Activated T-cell treated with anti-CD3 and anti-CD28 coated beads, Interleukin-2, amount 50 U/mL, for 4 hours (primary cell): ENCODE data around the gene CCDC27. TPM values are rescaled to one million over a fixed set of nuclear protein-coding genes. Genes with fewer than 3 reads are reported as not detected.

ENCODE experiments used
- ATAC-seq, 2 donors: fragments of 200-7000 bp; cut with Tn5 transposase; one replicate each; pipeline ENCODE4 v1.10.0; 2021
- DNase-seq: peaks from one replicate; pipeline ENCODE4 v3.0.0-alpha.2; 2020
- H3K27me3 Mint-ChIP-seq: one replicate; pipeline ENCODE4 v1.8.0; 2021; ENCODE audit warnings: low read depth, mixed read lengths
- H3K36me3 Mint-ChIP-seq: one replicate; pipeline ENCODE4 v1.8.0; 2022; ENCODE audit warnings: mixed read lengths; ENCODE audit not compliant: insufficient read depth
- H3K4me1 Mint-ChIP-seq: one replicate; pipeline ENCODE4 v1.8.0; 2021; ENCODE audit warnings: low read depth, mixed read lengths
- H3K4me3 Mint-ChIP-seq: one replicate; pipeline ENCODE4 v1.8.0; 2021; ENCODE audit warnings: mild to moderate bottlenecking, moderate library complexity, mixed read lengths
- H3K9me3 Mint-ChIP-seq: one replicate; pipeline ENCODE4 v1.8.0; 2021; ENCODE audit warnings: mixed read lengths
- total RNA-seq, 3 donors: library from RNA; stranded (reverse); gene quantifications; one replicate each; pipeline ENCODE4 v1.2.1, GENCODE V29; 2021

CCDC27 gene
- total RNA-seq, 3 donors from 2014 or later = not detected

GRCh38 chr1:3729594-3730542, 22.4 kb upstream of the CCDC27 start:
- H3K36me3 Mint-ChIP-seq = no peaks in the 10 kb centered on the region
- H3K4me3 Mint-ChIP-seq = no peak overlapping the region
- no peaks in the 10 kb centered on the region for H3K9me3 Mint-ChIP-seq
- peaks cover 12% of the 10 kb centered on the region for H3K27me3 Mint-ChIP-seq
- ATAC-seq = no peak
- DNase-seq = no peak
- H3K4me1 Mint-ChIP-seq = no peaks in the 10 kb centered on the region

- H3K9me3 Mint-ChIP-seq = no peaks in the 10 kb centered on the region
- H3K4me3 Mint-ChIP-seq = no peak overlapping the region
- ATAC-seq = no peak
Measured at GRCh38 chr1:3730543-3731247, 21.6 kb upstream of the CCDC27 start.

GRCh38 chr1:3731583-3732433, 20.4 kb upstream of the CCDC27 start:
- peaks cover 4% of the 10 kb centered on the region for H3K36me3 Mint-ChIP-seq
- peaks cover 10% of the 10 kb centered on the region for H3K27me3 Mint-ChIP-seq
- ATAC-seq = no peak
- no peak for DNase-seq
- H3K9me3 Mint-ChIP-seq = no peaks in the 10 kb centered on the region
- H3K4me3 Mint-ChIP-seq = no peak overlapping the region
- no peaks in the 10 kb centered on the region for H3K4me1 Mint-ChIP-seq

More at GRCh38 chr1:3730543-3731247, 21.6 kb upstream of the CCDC27 start:
- DNase-seq = no peak
- Mint-ChIP-seq H3K36me3 (peaks cover under 1% of the 10 kb centered on the region), H3K4me1 (no peaks in the 10 kb centered on the region), H3K27me3 (peaks cover 12% of the 10 kb centered on the region)

GRCh38 chr1:3732434-3733093, 19.7 kb upstream of the CCDC27 start:
- Mint-ChIP-seq H3K9me3 (no peaks in the 10 kb centered on the region), H3K4me1 (no peaks in the 10 kb centered on the region), H3K4me3 (no peak overlapping the region), H3K36me3 (peaks cover 7% of the 10 kb centered on the region), H3K27me3 (peaks cover 10% of the 10 kb centered on the region)
- DNase-seq = no peak
- ATAC-seq = no peak

GRCh38 chr1:3733094-3733882, 19.0 kb upstream of the CCDC27 start:
- Mint-ChIP-seq H3K4me1 (no peaks in the 10 kb centered on the region), H3K4me3 (no peak overlapping the region), H3K27me3 (peaks cover 10% of the 10 kb centered on the region), H3K36me3 (peaks cover 7% of the 10 kb centered on the region), H3K9me3 (no peaks in the 10 kb centered on the region)
- no peak for ATAC-seq
- DNase-seq = no peak

GRCh38 chr1:3733883-3734589, 18.2 kb upstream of the CCDC27 start:
- H3K27me3 Mint-ChIP-seq = peaks cover 6% of the 10 kb centered on the region
- no peak overlapping the region for H3K4me3 Mint-ChIP-seq
- H3K9me3 Mint-ChIP-seq = no peaks in the 10 kb centered on the region
- ATAC-seq (no peak), DNase-seq (no peak)
- no peaks in the 10 kb centered on the region for H3K4me1 Mint-ChIP-seq
- H3K36me3 Mint-ChIP-seq = peaks cover 7% of the 10 kb centered on the region

GRCh38 chr1:3734602-3735001, 17.6 kb upstream of the CCDC27 start:
- Mint-ChIP-seq H3K27me3 (peaks cover 4% of the 10 kb centered on the region), H3K36me3 (peaks cover 7% of the 10 kb centered on the region), H3K4me1 (no peaks in the 10 kb centered on the region), H3K9me3 (no peaks in the 10 kb centered on the region), H3K4me3 (no peak overlapping the region)
- no peak for DNase-seq
- no peak for ATAC-seq

- Mint-ChIP-seq H3K36me3 (peaks cover 7% of the 10 kb centered on the region), H3K4me3 (no peak overlapping the region), H3K9me3 (no peaks in the 10 kb centered on the region), H3K27me3 (peaks cover 4% of the 10 kb centered on the region), H3K4me1 (no peaks in the 10 kb centered on the region)
- DNase-seq (no peak), ATAC-seq (no peak)
Measured at GRCh38 chr1:3735027-3735681, 17.1 kb upstream of the CCDC27 start.

- Mint-ChIP-seq H3K4me3 (no peak overlapping the region), H3K4me1 (no peaks in the 10 kb centered on the region), H3K9me3 (no peaks in the 10 kb centered on the region), H3K36me3 (peaks cover 7% of the 10 kb centered on the region), H3K27me3 (peaks cover 4% of the 10 kb centered on the region)
- ATAC-seq (no peak), DNase-seq (no peak)
Measured at GRCh38 chr1:3735688-3736087, 16.6 kb upstream of the CCDC27 start.

GRCh38 chr1:3736131-3736561, 16.1 kb upstream of the CCDC27 start:
- no peaks in the 10 kb centered on the region for H3K9me3 Mint-ChIP-seq
- H3K27me3 Mint-ChIP-seq = no peaks in the 10 kb centered on the region
- H3K4me1 Mint-ChIP-seq = no peaks in the 10 kb centered on the region
- peaks cover 7% of the 10 kb centered on the region for H3K36me3 Mint-ChIP-seq
- ATAC-seq (no peak), DNase-seq (no peak)
- H3K4me3 Mint-ChIP-seq = no peak overlapping the region

GRCh38 chr1:3736708-3737107, 15.5 kb upstream of the CCDC27 start:
- DNase-seq (no peak), ATAC-seq (no peak)
- Mint-ChIP-seq H3K4me1 (no peaks in the 10 kb centered on the region), H3K9me3 (no peaks in the 10 kb centered on the region), H3K4me3 (no peak overlapping the region), H3K27me3 (no peaks in the 10 kb centered on the region), H3K36me3 (peaks cover 10% of the 10 kb centered on the region)

GRCh38 chr1:3738943-3739342, 13.3 kb upstream of the CCDC27 start:
- Mint-ChIP-seq H3K9me3 (no peaks in the 10 kb centered on the region), H3K4me3 (no peak overlapping the region), H3K4me1 (no peaks in the 10 kb centered on the region), H3K27me3 (no peaks in the 10 kb centered on the region), H3K36me3 (peaks cover 12% of the 10 kb centered on the region)
- DNase-seq = no peak
- ATAC-seq = no peak
